H7 (cell line): ENCODE measurements around the gene CCDC91. TPM values are rescaled to one million over a fixed set of nuclear protein-coding genes. Genes with fewer than 3 reads are reported as not detected.
"Not testable (repeated sequence)": the region's sequence is repeated elsewhere in the genome, so short reads cannot be mapped to it uniquely, and the experiment has no call there.

ENCODE experiments used
- DNase-seq: peaks from one replicate; pipeline ENCODE4 v3.0.0; 2012
- H3K27me3 ChIP-seq: 2 replicates; pipeline ENCODE4 v1.6.0; 2011; ENCODE audit warnings: mild to moderate bottlenecking, low read length; ENCODE audit not compliant: control insufficient read depth, insufficient read depth
- H3K36me3 ChIP-seq: replicated peaks from 2 replicates; pipeline ENCODE4 v1.5.1; 2011; ENCODE audit warnings: low read length; ENCODE audit not compliant: control insufficient read depth, insufficient read depth
- H3K4me3 ChIP-seq: 2 replicates; pipeline ENCODE4 v1.5.1; 2011; ENCODE audit warnings: low read depth, mild to moderate bottlenecking, control low read depth, low read length, moderate library complexity; ENCODE audit not compliant: insufficient read depth
- total RNA-seq: library from RNA; depleted of rRNA; stranded (reverse); fragments of >200 nt; shearing (Covaris generic); gene quantifications from 2 replicates; pipeline ENCODE4 v1.2.3, GENCODE V29; 2014

CCDC91 gene
- total RNA-seq, 1 experiment from 2014 or later = 11.5 TPM

DNA sequence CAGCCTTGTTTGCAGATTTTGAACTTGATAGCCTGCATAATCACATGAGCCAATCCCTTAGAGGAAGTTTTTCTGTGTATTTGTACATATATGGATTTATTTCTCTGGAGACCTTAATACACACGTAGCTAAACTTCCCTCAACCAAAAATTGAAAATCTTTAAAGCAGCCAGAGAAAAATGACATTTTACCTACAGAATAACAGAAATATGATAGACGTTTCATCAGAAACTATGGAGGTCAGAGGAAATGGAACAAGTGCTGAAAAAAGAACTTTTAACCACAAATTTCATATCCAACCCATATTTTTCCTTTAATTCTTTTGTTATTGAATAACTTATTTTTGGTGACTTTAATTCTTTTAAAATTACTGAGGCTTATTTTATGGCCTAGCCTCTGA lies 177.7 kb downstream of the CCDC91 start:
- no peak overlapping the region for H3K4me3 ChIP-seq
- H3K36me3 ChIP-seq = 0 out of 2 replicates have a peak, but pooled peaks cover 2% of the 10 kb centered on the region
- no peak for DNase-seq

GRCh38 chr12:28369483-28369882 lies 179.2 kb downstream of the CCDC91 start:
- 0 out of 2 replicates have a peak, but pooled peaks cover 2% of the 10 kb centered on the region for H3K36me3 ChIP-seq
- DNase-seq = no peak
- no peaks in the 10 kb centered on the region for H3K27me3 ChIP-seq
- no peak overlapping the region for H3K4me3 ChIP-seq

More for the DNA sequence above, 177.7 kb downstream of the CCDC91 start:
- no peaks in the 10 kb centered on the region for H3K27me3 ChIP-seq

- DNase-seq = no peak
- H3K4me3 ChIP-seq = no peak overlapping the region
These were observed 184.3 kb downstream of the CCDC91 start for GRCh38 chr12:28374556-28374955.

DNA sequence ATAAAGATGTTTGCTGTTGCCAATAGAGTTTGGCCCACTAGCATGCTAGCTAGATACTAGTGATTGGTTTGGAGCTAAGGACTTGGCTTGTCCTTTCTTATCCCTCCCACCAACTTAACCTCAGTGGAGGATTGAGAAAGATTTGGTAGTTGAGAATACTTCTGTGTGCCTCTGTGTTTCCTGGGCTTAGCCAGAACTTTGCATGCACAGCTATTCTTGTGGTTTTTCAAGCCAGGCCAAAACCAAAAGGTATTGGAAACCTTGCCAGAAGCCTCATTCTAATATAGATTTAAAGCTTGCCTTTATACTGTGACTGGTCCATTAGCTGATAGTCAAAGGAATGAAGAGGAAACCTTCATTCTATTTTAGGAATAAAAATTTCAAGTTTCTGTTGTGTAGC lies 188.5 kb downstream of the CCDC91 start:
- Histone ChIP-seq H3K36me3 (no peaks in the 10 kb centered on the region), H3K27me3 (no peaks in the 10 kb centered on the region), H3K4me3 (no peak overlapping the region)
- DNase-seq = no peak

More at GRCh38 chr12:28374556-28374955, 184.3 kb downstream of the CCDC91 start:
- Histone ChIP-seq H3K36me3 (0 out of 2 replicates have a peak, but pooled peaks cover 2% of the 10 kb centered on the region), H3K27me3 (no peaks in the 10 kb centered on the region)

GRCh38 chr12:28379779-28380178 lies 189.5 kb downstream of the CCDC91 start:
- not testable (repeated sequence) for H3K27me3 ChIP-seq, H3K36me3 ChIP-seq, DNase-seq, H3K4me3 ChIP-seq

GRCh38 chr12:28383368-28383767 lies 193.1 kb downstream of the CCDC91 start:
- Histone ChIP-seq H3K27me3 (no peaks in the 10 kb centered on the region), H3K4me3 (no peak overlapping the region), H3K36me3 (no peaks in the 10 kb centered on the region)
- DNase-seq = no peak

- H3K36me3 ChIP-seq = no peaks in the 10 kb centered on the region
- no peaks in the 10 kb centered on the region for H3K27me3 ChIP-seq
- DNase-seq = no peak
- no peak overlapping the region for H3K4me3 ChIP-seq
These were observed 198.6 kb downstream of the CCDC91 start for GRCh38 chr12:28388879-28389278.

- Histone ChIP-seq H3K27me3 (no peaks in the 10 kb centered on the region), H3K36me3 (no peaks in the 10 kb centered on the region), H3K4me3 (no peak overlapping the region)
- DNase-seq = no peak
These were observed 199.9 kb downstream of the CCDC91 start for GRCh38 chr12:28390206-28390605.

DNA sequence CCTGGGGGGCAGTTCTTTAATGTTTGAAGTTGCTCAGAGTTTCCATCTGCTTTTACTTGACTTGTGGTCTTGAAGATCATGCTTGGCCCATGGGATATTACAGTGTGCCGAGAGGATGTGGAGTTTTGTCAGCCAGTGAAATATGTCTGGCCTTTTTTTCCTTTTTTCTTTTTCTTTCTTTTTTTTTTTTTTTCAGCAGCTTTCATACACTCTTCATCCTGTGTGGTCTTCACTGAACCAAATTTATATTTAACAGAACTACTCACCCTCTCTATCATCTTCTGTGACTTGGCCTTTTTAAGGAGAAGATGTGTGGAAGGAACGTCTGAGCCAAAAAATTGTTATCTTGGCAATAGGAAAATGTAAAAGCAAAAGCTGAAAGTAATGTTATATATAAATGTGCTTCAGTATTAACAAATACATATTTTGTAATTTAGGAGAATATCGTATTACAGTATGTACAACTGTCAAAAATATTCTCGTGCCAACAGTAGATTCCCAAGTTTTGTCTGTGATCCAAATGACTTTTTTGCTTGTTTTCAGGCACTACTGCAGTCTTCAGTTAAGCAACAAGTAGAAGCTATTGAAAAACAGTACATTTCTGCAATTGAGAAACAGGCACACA lies 200.6 kb downstream of the CCDC91 start:
- H3K4me3 ChIP-seq = no peak overlapping the region
- no peaks in the 10 kb centered on the region for H3K27me3 ChIP-seq
- no peak for DNase-seq
- no peaks in the 10 kb centered on the region for H3K36me3 ChIP-seq

DNA sequence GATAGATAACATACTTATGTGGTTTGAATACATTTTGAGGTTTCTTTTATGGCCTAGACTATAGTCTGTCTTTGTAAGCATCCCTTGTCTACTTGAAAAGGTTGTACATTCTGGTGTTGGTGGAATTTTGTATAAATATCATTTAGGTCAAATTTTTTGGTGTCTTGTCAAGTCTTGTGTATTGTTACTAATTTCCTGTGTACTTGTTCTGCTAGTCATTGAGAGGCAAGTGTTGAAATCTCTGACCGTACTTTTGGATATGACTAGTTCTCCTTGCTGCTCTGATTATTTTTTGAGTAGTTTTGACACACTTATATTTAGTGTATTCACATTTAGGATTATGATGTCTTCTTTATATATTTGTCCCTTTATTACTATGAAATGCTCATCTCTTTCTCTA lies 219.6 kb downstream of the CCDC91 start:
- H3K4me3 ChIP-seq = no peak overlapping the region
- no peak for DNase-seq
- H3K27me3 ChIP-seq = no peaks in the 10 kb centered on the region
- no peaks in the 10 kb centered on the region for H3K36me3 ChIP-seq

GRCh38 chr12:28413460-28414109 lies 223.3 kb downstream of the CCDC91 start:
- H3K36me3 ChIP-seq = no peaks in the 10 kb centered on the region
- no peak for DNase-seq
- H3K27me3 ChIP-seq = no peaks in the 10 kb centered on the region
- no peak overlapping the region for H3K4me3 ChIP-seq

DNA sequence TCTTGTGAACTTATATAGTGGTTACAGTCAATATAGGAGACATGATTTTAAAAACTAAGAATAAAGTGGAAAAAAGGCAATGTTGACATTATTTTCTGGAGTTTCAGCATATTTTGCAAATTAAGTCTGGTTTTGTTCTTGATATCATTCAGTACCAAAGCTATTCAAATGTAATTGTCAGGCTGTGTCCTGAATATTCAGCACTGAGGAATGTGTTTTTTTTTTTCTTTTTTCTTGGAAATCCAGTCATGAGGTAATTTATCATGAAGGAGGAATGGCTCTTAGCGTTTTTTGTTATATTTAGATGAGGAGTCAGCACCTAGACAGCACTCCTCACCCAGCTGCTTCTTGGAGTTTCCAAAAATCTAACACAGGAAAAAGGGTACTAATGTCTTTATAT lies 225.5 kb downstream of the CCDC91 start:
- H3K27me3 ChIP-seq = no peaks in the 10 kb centered on the region
- no peak for DNase-seq
- H3K36me3 ChIP-seq = no peaks in the 10 kb centered on the region
- H3K4me3 ChIP-seq = no peak overlapping the region

DNA sequence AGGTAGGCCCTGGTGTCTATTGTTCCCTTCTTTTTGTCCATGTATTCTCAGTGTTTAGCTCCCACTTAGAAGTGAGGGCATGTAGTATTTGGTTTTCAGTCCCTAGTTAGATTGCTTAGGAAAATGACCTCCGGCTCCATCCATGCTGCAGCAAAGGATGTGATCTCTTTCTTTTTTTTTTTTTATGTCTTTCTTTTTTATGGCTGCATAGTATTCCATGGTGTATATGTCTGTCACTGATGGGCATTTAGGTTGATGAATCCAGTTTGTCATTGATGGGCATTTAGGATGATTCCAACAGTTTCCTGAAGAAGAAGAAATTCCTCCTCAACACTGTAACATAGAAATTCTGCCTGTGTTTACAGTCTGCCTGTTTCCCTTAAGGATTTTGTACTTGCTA lies 231.1 kb downstream of the CCDC91 start:
- H3K4me3 ChIP-seq = no peak overlapping the region
- H3K36me3 ChIP-seq = no peaks in the 10 kb centered on the region
- DNase-seq = no peak
- H3K27me3 ChIP-seq = no peaks in the 10 kb centered on the region

- Histone ChIP-seq H3K36me3 (no peaks in the 10 kb centered on the region), H3K27me3 (no peaks in the 10 kb centered on the region)
- DNase-seq = no peak
These were observed 234.7 kb downstream of the CCDC91 start for GRCh38 chr12:28424965-28425364.

DNA sequence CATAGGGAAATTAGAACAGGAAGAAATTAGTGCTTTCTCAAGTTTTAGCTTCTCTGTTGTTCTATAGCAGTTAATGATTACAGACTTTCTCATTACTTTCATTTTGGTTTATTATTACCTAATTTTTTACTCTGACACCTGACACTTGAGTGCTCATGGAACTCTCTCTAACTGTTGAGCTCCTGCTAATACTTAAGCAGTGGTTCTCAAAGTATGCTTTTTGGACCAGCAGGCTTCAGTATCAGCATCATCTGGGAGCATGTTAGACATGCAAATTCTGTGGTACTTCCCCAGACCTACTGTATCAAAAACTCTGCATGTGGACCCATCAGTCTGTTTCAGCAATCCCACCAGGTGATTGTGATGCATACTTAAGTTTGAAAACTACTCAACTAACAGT lies 235.3 kb downstream of the CCDC91 start:
- no peak for DNase-seq
- no peaks in the 10 kb centered on the region for H3K27me3 ChIP-seq
- no peaks in the 10 kb centered on the region for H3K36me3 ChIP-seq
- H3K4me3 ChIP-seq = no peak overlapping the region

More at GRCh38 chr12:28424965-28425364, 234.7 kb downstream of the CCDC91 start:
- no peak overlapping the region for H3K4me3 ChIP-seq
